ENCODE measurements around the gene PCDH12.

DNA sequence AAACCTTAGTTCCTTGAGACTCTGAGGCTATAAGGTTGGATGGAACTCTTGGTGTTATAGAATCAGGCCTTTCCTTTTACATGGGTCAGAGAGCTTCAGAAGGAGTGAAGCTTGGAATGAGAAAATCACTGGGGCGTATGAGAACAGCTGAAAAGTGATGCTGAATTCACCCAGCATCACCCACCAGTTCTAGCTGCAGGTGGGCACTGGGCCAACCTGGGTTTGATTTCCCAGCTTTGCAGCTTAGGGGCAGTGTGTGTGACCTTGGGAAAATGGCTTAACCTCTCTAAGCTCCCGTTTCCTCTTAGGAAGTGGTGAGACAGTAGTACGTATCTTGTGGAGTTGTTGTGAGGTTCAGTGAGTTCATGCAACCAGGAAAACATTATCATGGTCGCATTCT, 10.7 kb downstream of the PCDH12 start:
- TF ChIP-seq EZH2 (IDR thresholded peaks at IDR 0.05; ENCODE audit: borderline replicate concordance, insufficient read depth, low read length, poor library complexity, severe bottlenecking) = no peak
- no peak for TF ChIP-seq RAD21 (conservative IDR thresholded peaks at IDR 0.05)
- TF ChIP-seq, protein P1, sequence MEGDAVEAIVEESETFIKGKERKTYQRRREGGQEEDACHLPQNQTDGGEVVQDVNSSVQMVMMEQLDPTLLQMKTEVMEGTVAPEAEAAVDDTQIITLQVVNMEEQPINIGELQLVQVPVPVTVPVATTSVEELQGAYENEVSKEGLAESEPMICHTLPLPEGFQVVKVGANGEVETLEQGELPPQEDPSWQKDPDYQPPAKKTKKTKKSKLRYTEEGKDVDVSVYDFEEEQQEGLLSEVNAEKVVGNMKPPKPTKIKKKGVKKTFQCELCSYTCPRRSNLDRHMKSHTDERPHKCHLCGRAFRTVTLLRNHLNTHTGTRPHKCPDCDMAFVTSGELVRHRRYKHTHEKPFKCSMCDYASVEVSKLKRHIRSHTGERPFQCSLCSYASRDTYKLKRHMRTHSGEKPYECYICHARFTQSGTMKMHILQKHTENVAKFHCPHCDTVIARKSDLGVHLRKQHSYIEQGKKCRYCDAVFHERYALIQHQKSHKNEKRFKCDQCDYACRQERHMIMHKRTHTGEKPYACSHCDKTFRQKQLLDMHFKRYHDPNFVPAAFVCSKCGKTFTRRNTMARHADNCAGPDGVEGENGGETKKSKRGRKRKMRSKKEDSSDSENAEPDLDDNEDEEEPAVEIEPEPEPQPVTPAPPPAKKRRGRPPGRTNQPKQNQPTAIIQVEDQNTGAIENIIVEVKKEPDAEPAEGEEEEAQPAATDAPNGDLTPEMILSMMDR (IDR thresholded peaks at IDR 0.05; ENCODE audit: poor library complexity, severe bottlenecking) = no peak
- TF ChIP-seq, protein P2, sequence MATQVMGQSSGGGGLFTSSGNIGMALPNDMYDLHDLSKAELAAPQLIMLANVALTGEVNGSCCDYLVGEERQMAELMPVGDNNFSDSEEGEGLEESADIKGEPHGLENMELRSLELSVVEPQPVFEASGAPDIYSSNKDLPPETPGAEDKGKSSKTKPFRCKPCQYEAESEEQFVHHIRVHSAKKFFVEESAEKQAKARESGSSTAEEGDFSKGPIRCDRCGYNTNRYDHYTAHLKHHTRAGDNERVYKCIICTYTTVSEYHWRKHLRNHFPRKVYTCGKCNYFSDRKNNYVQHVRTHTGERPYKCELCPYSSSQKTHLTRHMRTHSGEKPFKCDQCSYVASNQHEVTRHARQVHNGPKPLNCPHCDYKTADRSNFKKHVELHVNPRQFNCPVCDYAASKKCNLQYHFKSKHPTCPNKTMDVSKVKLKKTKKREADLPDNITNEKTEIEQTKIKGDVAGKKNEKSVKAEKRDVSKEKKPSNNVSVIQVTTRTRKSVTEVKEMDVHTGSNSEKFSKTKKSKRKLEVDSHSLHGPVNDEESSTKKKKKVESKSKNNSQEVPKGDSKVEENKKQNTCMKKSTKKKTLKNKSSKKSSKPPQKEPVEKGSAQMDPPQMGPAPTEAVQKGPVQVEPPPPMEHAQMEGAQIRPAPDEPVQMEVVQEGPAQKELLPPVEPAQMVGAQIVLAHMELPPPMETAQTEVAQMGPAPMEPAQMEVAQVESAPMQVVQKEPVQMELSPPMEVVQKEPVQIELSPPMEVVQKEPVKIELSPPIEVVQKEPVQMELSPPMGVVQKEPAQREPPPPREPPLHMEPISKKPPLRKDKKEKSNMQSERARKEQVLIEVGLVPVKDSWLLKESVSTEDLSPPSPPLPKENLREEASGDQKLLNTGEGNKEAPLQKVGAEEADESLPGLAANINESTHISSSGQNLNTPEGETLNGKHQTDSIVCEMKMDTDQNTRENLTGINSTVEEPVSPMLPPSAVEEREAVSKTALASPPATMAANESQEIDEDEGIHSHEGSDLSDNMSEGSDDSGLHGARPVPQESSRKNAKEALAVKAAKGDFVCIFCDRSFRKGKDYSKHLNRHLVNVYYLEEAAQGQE (IDR thresholded peaks at IDR 0.05; ENCODE audit: borderline replicate concordance) = no peak
- TF ChIP-seq POLR2AphosphoS5 (IDR thresholded peaks at IDR 0.05) = no peak
- no peak for TF ChIP-seq EP300 (conservative IDR thresholded peaks at IDR 0.05; ENCODE audit: poor library complexity, severe bottlenecking)
- TF ChIP-seq TAF1 (IDR thresholded peaks at IDR 0.05; ENCODE audit: low read depth) = no peak
- TF ChIP-seq SMC3 (conservative IDR thresholded peaks at IDR 0.05; ENCODE audit: poor library complexity) = no peak

All from neural cell (in vitro differentiated cells).